HepG2 (cell line): ENCODE measurements around the gene CELF4. TPM values are rescaled to one million over a fixed set of nuclear protein-coding genes. Genes with fewer than 3 reads are reported as not detected.
A peak's percentile ranks its signal among the peaks of the same experiment; 100 is the strongest.

Experiments used
- ATAC-seq: fragments of 200-7000 bp; cut with Tn5 transposase; 3 replicates; pipeline ENCODE4 v1.9.1; 2020; ENCODE audit warnings: mild to moderate bottlenecking, moderate library complexity
- BruUV-seq: library from RNA; stranded (reverse); fragments of 400-500 nt; replicated peaks from 2 replicates; lab custom pipeline; 2021; lab: Mats Ljungman, UMichigan
- CTCF ChIA-PET: fragments of 300-600 bp; formaldehyde crosslinking; extraction: SDS; loops from one replicate; lab custom pipeline; 2021; ENCODE audit warnings: low total read pairs, inconsistent platforms, low intra/inter-chr PET ratio; lab: Yijun Ruan, JAX
- POLR2A ChIA-PET: fragments of 350-600 bp; sonication (Branson Sonifier 250); formaldehyde crosslinking; loops from one replicate; lab custom pipeline; 2020; ENCODE audit warnings: antibody characterized with exemption, inconsistent platforms; lab: Yijun Ruan, JAX
- DNase-seq: peaks from one replicate; pipeline ENCODE4 v3.0.0-alpha.2; 2015; ENCODE audit warnings: low spot score
- FAIRE-seq: peaks from 3 replicates; lab custom pipeline; 2011; peaks lifted over from hg19 to GRCh38; lab: Jason Lieb, UNC
- H2AFZ ChIP-seq: one replicate; pipeline ENCODE4 v1.6.1; 2011; ENCODE audit warnings: low read length, inconsistent platforms
- H3K27ac ChIP-seq: fragments of 300-600 bp; 3 replicates; pipeline ENCODE4 v1.8.0; 2011; ENCODE audit warnings: mixed run types, mild to moderate bottlenecking, mixed read lengths, low read length, inconsistent platforms; ENCODE audit not compliant: insufficient read depth; ENCODE audit errors: extremely low read length
- H3K27me3 ChIP-seq, 2 experiments: fragments of 200-600 bp in 1 of 2; 2 replicates in 1 of 2; 3 replicates in 1 of 2; pipeline versions ENCODE4 v1.6.0 to v1.8.0; 2011; ENCODE audit warnings: low read length in 2 of 2, mild to moderate bottlenecking in 2 of 2, moderate library complexity in 2 of 2, inconsistent platforms in 1 of 2; ENCODE audit not compliant: insufficient read depth in 2 of 2, control insufficient read depth in 1 of 2
- H3K36me3 ChIP-seq, 2 experiments: fragments of 200-600 bp in 1 of 2; replicated peaks in 1 of 2; 2 replicates in 1 of 2; 3 replicates in 1 of 2; pipeline versions ENCODE4 v1.5.1 to v1.8.0; 2011; ENCODE audit warnings: low read length in 2 of 2, inconsistent platforms in 1 of 2; ENCODE audit not compliant: insufficient read depth in 2 of 2, control insufficient read depth in 1 of 2
- H3K4me1 ChIP-seq: 2 replicates; pipeline ENCODE4 v1.5.1; 2012; ENCODE audit warnings: low read length, inconsistent platforms; ENCODE audit not compliant: insufficient read depth
- H3K4me2 ChIP-seq: 2 replicates; pipeline ENCODE4 v1.6.0; 2011; ENCODE audit warnings: low read depth, low read length, inconsistent platforms
- H3K4me3 ChIP-seq, 3 experiments: fragments of 200-600 bp in 1 of 3; sonication (generic), shearing (Covaris generic) in 1 of 3; replicated peaks in 1 of 3; 2 replicates each; pipeline ENCODE4 v1.5.1; 2011 to 2016; ENCODE audit warnings: low read length in 3 of 3, inconsistent platforms in 2 of 3, low read depth in 2 of 3, mild to moderate bottlenecking in 2 of 3, control low read depth in 1 of 3, mixed read lengths in 1 of 3; ENCODE audit not compliant: insufficient read depth in 1 of 3
- H3K79me2 ChIP-seq: one replicate; pipeline ENCODE4 v1.6.1; 2011; ENCODE audit warnings: low read length, inconsistent platforms; ENCODE audit not compliant: insufficient read depth
- H3K9ac ChIP-seq: 2 replicates; pipeline ENCODE4 v1.6.0; 2011; ENCODE audit warnings: mild to moderate bottlenecking, low read depth, low read length, inconsistent platforms; ENCODE audit not compliant: insufficient read depth
- H3K9me3 ChIP-seq: 2 replicates; pipeline ENCODE4 v1.5.1; 2012; ENCODE audit warnings: mild to moderate bottlenecking, low read length
- H4K20me1 ChIP-seq: 2 replicates; pipeline ENCODE4 v1.6.0; 2011; ENCODE audit warnings: inconsistent platforms, mild to moderate bottlenecking, low read length, moderate library complexity; ENCODE audit not compliant: insufficient read depth
- ATAD3A ChIP-seq: sonication (generic); formaldehyde crosslinking; IDR thresholded peaks from 2 replicates; pipeline ENCODE4 v1.4.0; 2020; ENCODE audit warnings: missing genetic modification reagents
- ATF4 ChIP-seq, 2 experiments: fragments of 450-650 bp in 1 of 2; sonication (generic) in 1 of 2; formaldehyde crosslinking; IDR thresholded peaks; 2 replicates each; pipeline versions ENCODE4 v1.5.0 to v1.8.0; 2020 to 2022; ENCODE audit warnings: mild to moderate bottlenecking in 1 of 2, missing genetic modification reagents in 1 of 2
- BRF2 ChIP-seq: sonication (generic); formaldehyde crosslinking; IDR thresholded peaks from 2 replicates; pipeline ENCODE4 v1.8.1; 2022; ENCODE audit warnings: mild to moderate bottlenecking, missing genetic modification reagents
- CENPT ChIP-seq: sonication (generic); formaldehyde crosslinking; IDR thresholded peaks from 2 replicates; pipeline ENCODE4 v1.8.0; 2022; ENCODE audit warnings: low read depth, mild to moderate bottlenecking, moderate library complexity, missing genetic modification reagents
- DBP ChIP-seq: sonication (generic); formaldehyde crosslinking; IDR thresholded peaks from 2 replicates; pipeline ENCODE4 v1.4.0; 2020; ENCODE audit warnings: missing genetic modification reagents; ENCODE audit errors: not compliant biosample characterization
- FOSL2 ChIP-seq: sonication (generic); formaldehyde crosslinking; IDR thresholded peaks from 2 replicates; pipeline ENCODE4 v1.4.0; 2020; ENCODE audit warnings: missing genetic modification reagents
- KAT2B ChIP-seq: fragments of 150-350 bp; IDR thresholded peaks from 2 replicates; pipeline ENCODE4 v1.6.1; 2014; ENCODE audit warnings: low read depth, low read length, borderline replicate concordance
- KLF15 ChIP-seq: sonication (generic); formaldehyde crosslinking; IDR thresholded peaks from 2 replicates; pipeline ENCODE4 v1.8.1; 2023; ENCODE audit warnings: borderline replicate concordance, mild to moderate bottlenecking, inconsistent platforms, missing genetic modification reagents, mixed read lengths
- MLLT10 ChIP-seq: sonication (generic); formaldehyde crosslinking; IDR thresholded peaks from 2 replicates; pipeline ENCODE4 v1.4.0; 2020; ENCODE audit warnings: missing genetic modification reagents
- TAF1 ChIP-seq: sonication (generic); formaldehyde crosslinking; IDR thresholded peaks from 2 replicates; pipeline ENCODE4 v1.4.0; 2020; ENCODE audit warnings: missing genetic modification reagents
- ZC3H13 ChIP-seq: sonication (generic); formaldehyde crosslinking; IDR thresholded peaks from 2 replicates; pipeline ENCODE4 v1.8.1; 2023; ENCODE audit warnings: mild to moderate bottlenecking, missing genetic modification reagents, moderate library complexity
- ZNF225 ChIP-seq: sonication (generic); formaldehyde crosslinking; IDR thresholded peaks from 2 replicates; pipeline ENCODE4 v1.4.0; 2020; ENCODE audit warnings: mild to moderate bottlenecking, missing genetic modification reagents
- ZNF441 ChIP-seq: sonication (generic); formaldehyde crosslinking; IDR thresholded peaks from 2 replicates; pipeline ENCODE4 v1.7.0; 2021; ENCODE audit warnings: missing genetic modification reagents, borderline replicate concordance
- ZNF891 ChIP-seq: sonication (generic); formaldehyde crosslinking; IDR thresholded peaks from 2 replicates; pipeline ENCODE4 v1.5.0; 2020; ENCODE audit warnings: mild to moderate bottlenecking, missing genetic modification reagents
- WGBS: methylation state at CpG from one replicate; pipeline ENCODE4 v1.1.6; 2017; ENCODE audit warnings: low lambda C conversion rate; 5-methylcytosine and 5-hydroxymethylcytosine counted together
- in situ Hi-C: cut with HindIII; loops from 2 replicates; pipeline ENCODE4 v1.10.0; 2017; ENCODE audit warnings: low pct_unique_long_range_greater_than_20kb; ENCODE audit not compliant: extremely low pct_ligation_motif_present
- intact Hi-C: fragments of 100-400 bp; cut with micrococcal nuclease; formaldehyde crosslinking; loops from one replicate; pipeline ENCODE4 v1.10.0; 2022; ENCODE audit not compliant: unreplicated experiment
- polyA plus RNA-seq, 8 experiments: library from polyadenylated mRNA; depleted of rRNA in 3 of 8; stranded (reverse) in 7 of 8; unstranded in 1 of 8; fragments of >200 nt; fragmentation: Illumina TruSeq in 4 of 8; extraction: Trizol in 4 of 8; gene quantifications; 2 replicates each; pipeline versions ENCODE4 v1.2.1 to v1.2.3, GENCODE V29; 2011 to 2016; ENCODE audit warnings: low read depth in 4 of 8, missing spikeins in 1 of 8, mixed read lengths in 1 of 8; ENCODE audit not compliant: insufficient read depth in 1 of 8
- total RNA-seq, 5 experiments: library from RNA; depleted of rRNA; stranded (reverse); fragments of >200 nt; fragmentation: Illumina TruSeq; extraction: Trizol; gene quantifications; 2 replicates each; pipeline ENCODE4 v1.2.3, GENCODE V29; 2016; ENCODE audit warnings: low read depth in 1 of 5

The CELF4 gene
- total and polyA plus RNA-seq, 2 of the 13 experiments (the other 11 are each of a cell fraction or from before 2014, with no cell fraction given), result not detected

GRCh38 chr18:37254236-37254754, 311.3 kb downstream of the CELF4 start:
- CTCF ChIA-PET, result no interaction called here
- Histone ChIP-seq H3K4me2 (peak overlapping the region; percentile 61), H3K79me2 (no peaks in the 10 kb centered on the region), H3K4me1 (peaks cover 8% of the 10 kb centered on the region)
- ATAC-seq (peak; percentile 39), FAIRE-seq (no peak)
- POLR2A ChIA-PET, result no interaction called here
- TF ChIP-seq TAF1 (CRISPR knock-in tag), result no peak
- no peak for TF ChIP-seq ZNF891
- no peak for TF ChIP-seq ATAD3A (CRISPR knock-in tag)
- no peak for TF ChIP-seq KLF15 (CRISPR knock-in tag)
- TF ChIP-seq, all 625 proteins: peak for 0
- WGBS, result no CpG with 5 or more reads among the region's 49 CpGs
- Histone ChIP-seq H3K9ac (no peak overlapping the region), H4K20me1 (0 out of 2 replicates have a peak, but pooled peaks cover 3% of the 10 kb centered on the region), H3K9me3 (no peaks in the 10 kb centered on the region), H2AFZ (no peak overlapping the region), H3K27me3 (peaks cover 1 to 46% of the 10 kb centered on the region in 2 experiments; a peak in 4 of 5 replicates), H3K36me3 (no peaks in the 10 kb centered on the region), H3K27ac (no peak overlapping the region), H3K4me3 (peak overlapping the region; percentile 16 to 67 (median 43); a peak in 4 of 6 replicates)
- no peak for DNase-seq
- intact Hi-C loops (loop anchor here (1.0 kb wide), 1 partner anchor 89 kb away; no protein-coding TSS in a partner anchor), in situ Hi-C loops (no loop called here)
- no TSS peak for BruUV-seq

- intact Hi-C loops (loop anchor here (1.0 kb wide), 1 partner anchor 90 kb away; no protein-coding TSS in a partner anchor), in situ Hi-C loops (no loop called here)
- no peaks in the 10 kb centered on the region for H3K79me2 ChIP-seq
- ChIA-PET CTCF (no interaction called here), POLR2A (no interaction called here)
- ATAC-seq, result peak; percentile 69
- peak overlapping the region in 2 of 3 experiments; percentile 43 to 67; a peak in 3 of 6 replicates for H3K4me3 ChIP-seq
- H3K36me3 ChIP-seq, result no peaks in the 10 kb centered on the region
- no peak overlapping the region for H3K27ac ChIP-seq
- H3K4me1 ChIP-seq, result peaks cover 8% of the 10 kb centered on the region
- FAIRE-seq, result no peak
- no peak overlapping the region for H3K9ac ChIP-seq
- H4K20me1 ChIP-seq, result 0 out of 2 replicates have a peak, but pooled peaks cover 3% of the 10 kb centered on the region
- WGBS, result 99% methylated on average over 16 of the region's 83 CpGs
- no TSS peak for BruUV-seq
- H3K9me3 ChIP-seq, result no peaks in the 10 kb centered on the region
- H2AFZ ChIP-seq, result no peak overlapping the region
- H3K4me2 ChIP-seq, result no peak overlapping the region
- H3K27me3 ChIP-seq, result peaks cover 1 to 48% of the 10 kb centered on the region in 2 experiments; a peak in 4 of 5 replicates
- no peak for DNase-seq
- TF ChIP-seq ATF4 (CRISPR knock-in tag; IDR thresholded peaks at IDR 0.05) (no peak), ZNF441 (CRISPR knock-in tag) (no peak), MLLT10 (CRISPR knock-in tag) (no peak), DBP (no peak), BRF2 (CRISPR knock-in tag) (no peak), CENPT (no peak), KAT2B (no peak), ZC3H13 (no peak), ZNF225 (CRISPR knock-in tag) (no peak), FOSL2 (CRISPR knock-in tag) (no peak)
These were observed 312.0 kb downstream of the CELF4 start for GRCh38 chr18:37253394-37254235.
